Osteocyte (in vitro differentiated cells): ENCODE measurements around the gene CCNF. TPM values are rescaled to one million over a fixed set of nuclear protein-coding genes. Genes with fewer than 3 reads are reported as not detected.

Experiments
- DNase-seq: peaks from one replicate; pipeline ENCODE4 v3.0.0; 2021; ENCODE audit warnings: mixed read lengths; ENCODE audit not compliant: unreplicated experiment; ENCODE audit errors: extremely low spot score
- H3K27ac Mint-ChIP-seq: one replicate; pipeline ENCODE4 v1.8.0; 2021; ENCODE audit warnings: mild to moderate bottlenecking, mixed read lengths; ENCODE audit not compliant: unreplicated experiment
- H3K27me3 Mint-ChIP-seq: one replicate; pipeline ENCODE4 v1.8.0; 2021; ENCODE audit warnings: mixed read lengths; ENCODE audit not compliant: unreplicated experiment
- H3K36me3 Mint-ChIP-seq: one replicate; pipeline ENCODE4 v1.8.0; 2021; ENCODE audit warnings: mixed read lengths; ENCODE audit not compliant: unreplicated experiment
- H3K4me1 Mint-ChIP-seq: one replicate; pipeline ENCODE4 v1.8.0; 2021; ENCODE audit warnings: mixed read lengths; ENCODE audit not compliant: unreplicated experiment
- H3K4me3 Mint-ChIP-seq: one replicate; pipeline ENCODE4 v1.8.0; 2021; ENCODE audit warnings: mild to moderate bottlenecking, moderate library complexity, mixed read lengths; ENCODE audit not compliant: unreplicated experiment
- H3K9me3 Mint-ChIP-seq: one replicate; pipeline ENCODE4 v1.8.0; 2021; ENCODE audit warnings: mixed read lengths; ENCODE audit not compliant: unreplicated experiment
- total RNA-seq: library from RNA; stranded (reverse); gene quantifications from 2 replicates; pipeline ENCODE4 v1.2.1, GENCODE V29; 2021
- TF ChIP-seq, protein P1 (sequence below): fragments of 200-600 bp; sonication (generic); IDR thresholded peaks from 2 replicates; pipeline ENCODE4 v1.5.0; 2021; ENCODE audit warnings: antibody characterized with exemption, mild to moderate bottlenecking, moderate library complexity

CCNF gene
- total RNA-seq, 1 donor from 2014 or later, result 10.0 TPM

- TF ChIP-seq, protein P1, sequence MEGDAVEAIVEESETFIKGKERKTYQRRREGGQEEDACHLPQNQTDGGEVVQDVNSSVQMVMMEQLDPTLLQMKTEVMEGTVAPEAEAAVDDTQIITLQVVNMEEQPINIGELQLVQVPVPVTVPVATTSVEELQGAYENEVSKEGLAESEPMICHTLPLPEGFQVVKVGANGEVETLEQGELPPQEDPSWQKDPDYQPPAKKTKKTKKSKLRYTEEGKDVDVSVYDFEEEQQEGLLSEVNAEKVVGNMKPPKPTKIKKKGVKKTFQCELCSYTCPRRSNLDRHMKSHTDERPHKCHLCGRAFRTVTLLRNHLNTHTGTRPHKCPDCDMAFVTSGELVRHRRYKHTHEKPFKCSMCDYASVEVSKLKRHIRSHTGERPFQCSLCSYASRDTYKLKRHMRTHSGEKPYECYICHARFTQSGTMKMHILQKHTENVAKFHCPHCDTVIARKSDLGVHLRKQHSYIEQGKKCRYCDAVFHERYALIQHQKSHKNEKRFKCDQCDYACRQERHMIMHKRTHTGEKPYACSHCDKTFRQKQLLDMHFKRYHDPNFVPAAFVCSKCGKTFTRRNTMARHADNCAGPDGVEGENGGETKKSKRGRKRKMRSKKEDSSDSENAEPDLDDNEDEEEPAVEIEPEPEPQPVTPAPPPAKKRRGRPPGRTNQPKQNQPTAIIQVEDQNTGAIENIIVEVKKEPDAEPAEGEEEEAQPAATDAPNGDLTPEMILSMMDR, result no peak
These were observed 65.4 kb downstream of the CCNF start for GRCh38 chr16:2494616-2495015.

GRCh38 chr16:2495041-2495440, 65.8 kb downstream of the CCNF start:
- Mint-ChIP-seq H3K4me1 (peaks cover 5% of the 10 kb centered on the region), H3K27ac (no peak overlapping the region), H3K4me3 (no peak overlapping the region), H3K27me3 (no peaks in the 10 kb centered on the region), H3K36me3 (peaks cover 9% of the 10 kb centered on the region), H3K9me3 (no peaks in the 10 kb centered on the region)
- TF ChIP-seq, protein P1, result no peak
- DNase-seq, result no peak

More at GRCh38 chr16:2494616-2495015, 65.4 kb downstream of the CCNF start:
- H3K4me3 Mint-ChIP-seq, result no peak overlapping the region
- H3K9me3 Mint-ChIP-seq, result no peaks in the 10 kb centered on the region
- DNase-seq, result no peak
- no peak overlapping the region for H3K27ac Mint-ChIP-seq
- peaks cover 9% of the 10 kb centered on the region for H3K36me3 Mint-ChIP-seq
- H3K4me1 Mint-ChIP-seq, result peaks cover 5% of the 10 kb centered on the region
- H3K27me3 Mint-ChIP-seq, result no peaks in the 10 kb centered on the region

DNA sequence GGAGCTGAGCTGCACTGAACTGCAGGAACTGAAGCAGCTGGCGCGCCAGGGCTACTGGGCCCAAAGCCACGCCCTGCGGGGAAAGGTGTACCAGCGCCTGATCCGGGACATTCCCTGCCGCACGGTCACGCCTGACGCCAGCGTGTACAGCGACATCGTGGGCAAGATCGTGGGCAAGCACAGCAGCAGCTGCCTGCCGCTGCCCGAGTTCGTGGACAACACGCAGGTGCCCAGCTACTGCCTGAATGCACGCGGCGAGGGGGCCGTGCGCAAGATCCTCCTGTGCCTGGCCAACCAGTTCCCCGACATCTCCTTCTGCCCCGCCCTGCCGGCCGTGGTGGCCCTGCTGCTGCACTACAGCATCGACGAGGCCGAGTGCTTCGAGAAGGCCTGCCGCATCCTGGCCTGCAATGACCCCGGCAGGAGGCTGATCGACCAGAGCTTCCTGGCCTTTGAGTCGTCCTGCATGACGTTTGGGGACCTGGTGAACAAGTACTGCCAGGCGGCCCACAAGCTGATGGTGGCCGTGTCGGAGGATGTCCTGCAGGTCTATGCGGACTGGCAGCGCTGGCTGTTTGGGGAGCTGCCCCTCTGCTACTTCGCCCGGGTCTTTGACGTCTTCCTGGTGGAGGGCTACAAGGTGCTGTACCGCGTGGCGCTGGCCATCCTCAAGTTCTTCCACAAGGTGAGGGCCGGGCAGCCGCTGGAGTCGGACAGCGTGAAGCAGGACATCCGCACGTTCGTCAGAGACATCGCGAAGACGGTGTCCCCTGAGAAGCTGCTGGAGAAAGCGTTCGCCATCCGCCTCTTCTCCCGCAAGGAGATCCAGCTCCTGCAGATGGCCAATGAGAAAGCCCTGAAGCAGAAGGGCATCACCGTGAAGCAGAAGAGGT, 67.2 kb downstream of the CCNF start:
- no peak for DNase-seq
- TF ChIP-seq, protein P1, result no peak

GRCh38 chr16:2497116-2497630, 67.9 kb downstream of the CCNF start:
- H3K4me3 Mint-ChIP-seq, result no peak overlapping the region
- DNase-seq, result no peak

More for the DNA sequence above, 67.2 kb downstream of the CCNF start:
- Mint-ChIP-seq H3K27ac (no peak overlapping the region), H3K4me1 (peaks cover 5% of the 10 kb centered on the region), H3K36me3 (peaks cover 9% of the 10 kb centered on the region), H3K27me3 (no peaks in the 10 kb centered on the region), H3K9me3 (no peaks in the 10 kb centered on the region), H3K4me3 (no peak overlapping the region)

More at GRCh38 chr16:2497116-2497630, 67.9 kb downstream of the CCNF start:
- peaks cover 9% of the 10 kb centered on the region for H3K36me3 Mint-ChIP-seq
- H3K27me3 Mint-ChIP-seq, result no peaks in the 10 kb centered on the region
- TF ChIP-seq, protein P1, result no peak
- no peaks in the 10 kb centered on the region for H3K9me3 Mint-ChIP-seq
- H3K4me1 Mint-ChIP-seq, result peaks cover 11% of the 10 kb centered on the region
- H3K27ac Mint-ChIP-seq, result no peak overlapping the region
